Fibroblast of skin of right quadriceps (primary cell): Measurements from ENCODE around the gene VAX1.
"Not testable (repeated sequence)": the region's sequence is repeated elsewhere in the genome, so short reads cannot be mapped to it uniquely, and the experiment has no call there.

Experiments used
- DNase-seq: peaks from one replicate; pipeline ENCODE4 v3.0.0-alpha.2; 2013

The VAX1 gene

GRCh38 chr10:117137911-117138642 lies at the start of gene VAX1:
Gene VAX1, minus strand, starts transcription at chr10:117138270. Its CDS starts 214 bp downstream, at chr10:117138056.
- DNase-seq, result no peak

GRCh38 chr10:117186832-117187615 lies 49.0 kb upstream of the VAX1 start:
- DNase-seq, result no peak

GRCh38 chr10:117185817-117186216 lies 47.7 kb upstream of the VAX1 start:
- DNase-seq, result not testable (repeated sequence)

GRCh38 chr10:117184821-117185220 lies 46.8 kb upstream of the VAX1 start:
- DNase-seq, result no peak

GRCh38 chr10:117184296-117184695 lies 46.2 kb upstream of the VAX1 start:
- DNase-seq, result no peak

GRCh38 chr10:117178190-117178589 lies 40.1 kb upstream of the VAX1 start:
- DNase-seq, result no peak

GRCh38 chr10:117175901-117176534 lies 37.9 kb upstream of the VAX1 start:
- DNase-seq, result peak; percentile 63

- no peak for DNase-seq
Observed at GRCh38 chr10:117175215-117175900, 37.3 kb upstream of the VAX1 start.

GRCh38 chr10:117174439-117175214 lies 36.6 kb upstream of the VAX1 start:
- peak; percentile 68 for DNase-seq

- no peak for DNase-seq
Observed at GRCh38 chr10:117170244-117170643, 32.2 kb upstream of the VAX1 start.

- no peak for DNase-seq
Observed at GRCh38 chr10:117169480-117169879, 31.4 kb upstream of the VAX1 start.

GRCh38 chr10:117168729-117169128 lies 30.7 kb upstream of the VAX1 start:
- no peak for DNase-seq

- peak; percentile 22 for DNase-seq
Observed at GRCh38 chr10:117167789-117168674, 30.0 kb upstream of the VAX1 start.

GRCh38 chr10:117167346-117167788 lies 29.3 kb upstream of the VAX1 start:
- DNase-seq, result no peak

GRCh38 chr10:117166418-117167345 lies 28.6 kb upstream of the VAX1 start:
- DNase-seq, result no peak

- peak; percentile 33 for DNase-seq
Observed at GRCh38 chr10:117165538-117166417, 27.7 kb upstream of the VAX1 start.

GRCh38 chr10:117164592-117165537 lies 26.8 kb upstream of the VAX1 start:
- DNase-seq, result no peak
